GM19372 (cell line): ENCODE data around the gene TCP11.

Experiments used
- ATAC-seq: cut with Tn5 transposase; IDR thresholded peaks from one replicate; pipeline ENCODE4 v1.9.1; 2021; ENCODE audit warnings: mild to moderate bottlenecking, low read depth, moderate library complexity; ENCODE audit not compliant: unreplicated experiment

The TCP11 gene

DNA sequence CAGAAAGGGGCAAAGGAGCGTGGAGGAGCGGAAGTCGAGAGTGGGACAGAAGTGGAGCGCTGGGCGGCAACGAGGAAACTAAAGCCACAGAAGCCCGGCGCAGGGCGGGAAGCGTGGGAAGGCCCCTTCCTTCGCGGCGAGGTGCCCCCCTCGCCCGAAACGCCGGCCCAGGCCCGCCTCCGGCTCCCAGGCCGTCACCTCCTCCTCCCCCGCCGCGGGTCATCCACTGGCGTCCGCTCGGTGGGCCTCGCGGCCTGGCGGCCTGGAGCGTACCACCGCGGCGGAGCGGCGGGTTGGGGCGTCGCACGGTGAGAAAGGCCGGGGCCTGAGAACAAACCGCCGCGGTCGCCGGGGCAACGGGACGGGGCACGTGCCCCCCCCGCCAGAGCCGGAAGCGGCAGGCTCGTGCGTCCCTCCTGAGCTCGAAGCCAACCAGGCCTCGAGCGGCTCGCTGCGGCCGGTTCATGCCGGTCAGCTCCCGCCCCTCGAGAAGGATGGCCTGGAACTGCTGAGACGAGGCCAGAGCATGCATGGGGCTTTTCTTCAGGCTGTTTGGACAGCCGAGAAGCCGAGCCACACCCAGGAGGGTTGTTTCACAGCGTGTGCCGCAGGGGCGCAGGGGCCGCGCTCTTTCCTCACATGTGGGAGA lies at the start of gene TCP11:
TSS of gene TCP11 (minus strand) at position 333 of the 649 bp plus-strand sequence. CDS start 469 bp downstream, outside the sequence.
- no peak for ATAC-seq

DNA sequence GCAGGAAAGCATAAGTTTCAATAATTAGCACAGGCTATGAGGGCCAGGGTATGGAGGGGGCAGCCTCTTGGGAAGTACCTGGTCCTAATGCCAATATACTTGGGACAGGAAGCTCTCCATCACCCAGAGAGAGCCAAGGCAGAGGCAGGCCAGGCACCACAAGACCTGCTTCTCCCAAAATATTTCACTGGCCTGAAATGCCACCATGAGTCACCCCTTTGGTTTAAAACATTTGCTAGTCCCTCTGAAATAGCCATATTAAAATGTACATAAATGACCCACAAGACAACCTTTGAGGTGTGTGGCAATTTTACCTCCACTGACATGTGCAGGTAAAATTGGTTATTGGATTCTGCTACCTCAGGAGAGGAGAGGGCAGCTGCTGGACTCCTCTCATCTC lies 49.2 kb upstream of the TCP11 start:
- no peak for ATAC-seq

DNA sequence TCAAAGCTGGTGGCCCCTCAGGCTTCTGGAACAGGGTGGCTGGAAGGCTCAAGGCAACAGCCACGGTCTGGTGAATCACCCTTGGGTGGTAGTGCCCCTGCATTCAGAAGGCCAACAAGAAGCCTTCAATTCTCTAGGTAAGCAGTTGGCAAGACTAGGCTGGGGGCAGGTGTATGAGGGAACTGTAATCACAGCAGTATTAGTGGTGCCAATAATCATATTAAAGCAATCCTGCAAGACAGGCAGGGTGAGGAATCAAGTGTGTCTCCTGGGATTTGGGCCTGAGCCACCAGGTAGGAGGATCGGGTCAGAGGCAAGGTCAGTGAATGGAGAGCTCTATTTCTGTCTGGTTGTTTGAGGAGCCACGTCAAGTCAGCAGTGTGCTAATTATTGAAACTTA lies 47.7 kb upstream of the TCP11 start:
- no peak for ATAC-seq

DNA sequence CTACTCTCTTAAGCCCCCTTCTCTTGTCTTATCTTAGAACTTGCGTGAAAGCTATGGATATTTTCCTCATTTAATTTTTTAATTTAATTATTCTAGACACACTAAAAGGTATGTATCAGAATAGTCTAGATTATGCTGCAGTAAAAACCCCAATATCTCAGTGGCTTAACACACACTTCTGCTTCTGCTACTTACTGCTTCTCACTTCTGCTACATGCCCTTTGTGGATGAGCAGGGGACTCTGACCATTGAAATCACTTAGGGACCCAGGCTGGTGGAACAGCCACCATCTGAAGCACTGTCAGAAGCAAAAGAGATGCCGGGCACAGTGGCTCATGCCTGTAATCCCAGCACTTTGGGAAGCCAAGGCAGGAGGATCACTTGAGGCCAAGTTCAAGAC lies 45.4 kb upstream of the TCP11 start:
- no peak for ATAC-seq

DNA sequence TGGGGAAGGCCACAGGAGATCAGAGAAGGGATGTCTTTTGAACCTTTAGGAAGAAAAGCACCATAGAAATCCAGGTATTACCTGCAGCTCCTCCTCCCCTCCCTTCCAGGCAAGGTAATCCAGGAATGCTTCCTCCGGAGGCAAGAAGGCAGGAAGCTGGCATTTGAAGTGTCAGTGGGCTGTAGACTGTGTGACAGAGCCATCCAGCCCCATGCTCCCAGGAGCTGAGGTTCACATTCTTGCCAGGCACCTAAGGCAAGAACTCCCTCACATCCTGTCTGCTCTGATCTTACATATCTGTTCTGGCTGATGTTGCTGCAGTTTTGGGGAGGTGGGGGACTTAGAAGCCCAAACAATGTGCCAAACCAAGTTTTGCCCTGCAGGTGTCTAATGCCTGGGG lies 44.8 kb upstream of the TCP11 start:
- ATAC-seq: no peak

DNA sequence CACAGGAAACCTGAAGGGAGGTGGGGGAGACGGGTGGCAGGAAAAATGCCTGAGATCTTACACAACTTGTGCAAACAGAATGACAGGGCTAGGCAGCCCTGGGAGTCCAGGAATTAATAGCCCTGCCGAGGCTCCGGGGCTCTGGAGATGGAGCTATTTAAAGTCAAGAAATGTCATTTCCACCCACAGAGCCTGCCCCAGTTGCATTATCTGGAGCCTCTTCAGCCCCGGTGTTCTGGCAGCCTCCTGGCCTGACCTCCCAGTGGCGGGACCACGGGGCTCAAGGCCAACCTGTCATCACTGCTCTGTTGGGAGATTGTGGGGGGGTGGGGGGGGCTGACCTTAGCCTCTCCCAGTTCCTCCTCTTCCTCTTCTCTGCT lies 44.2 kb upstream of the TCP11 start:
- ATAC-seq: no peak

DNA sequence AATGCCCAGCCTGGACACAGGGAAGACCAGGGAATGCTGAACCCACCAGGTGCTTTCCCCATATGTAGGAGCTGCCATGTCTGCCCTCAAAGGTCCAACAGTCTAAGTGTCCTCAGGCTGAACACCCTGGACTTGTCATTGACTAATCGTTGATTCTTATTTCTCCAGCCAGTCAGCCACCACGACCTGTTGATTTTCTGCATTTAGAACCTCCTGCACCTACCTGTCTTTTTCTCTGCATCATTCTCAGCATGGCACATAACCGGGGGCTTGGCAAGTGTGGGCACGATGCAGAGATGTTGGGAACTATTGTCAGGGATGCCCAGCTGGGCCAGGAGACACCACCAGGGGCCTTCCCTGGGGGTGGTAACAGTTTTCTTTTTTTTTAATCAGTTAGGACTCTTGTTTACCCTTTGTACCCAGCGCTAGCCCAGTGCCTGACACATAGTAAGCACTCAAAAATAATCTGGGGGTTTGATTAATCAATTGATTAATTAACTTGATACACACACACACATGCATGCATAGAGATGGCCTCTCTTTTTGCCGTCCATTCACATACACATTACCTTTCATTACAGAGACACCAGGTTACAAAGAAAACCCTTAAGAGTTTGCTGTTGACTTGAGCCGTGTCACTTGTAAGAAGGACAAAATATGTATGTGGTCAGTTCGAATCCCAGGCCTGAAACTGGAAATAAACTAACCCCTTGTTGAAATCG lies 43.6 kb upstream of the TCP11 start:
- no peak for ATAC-seq

DNA sequence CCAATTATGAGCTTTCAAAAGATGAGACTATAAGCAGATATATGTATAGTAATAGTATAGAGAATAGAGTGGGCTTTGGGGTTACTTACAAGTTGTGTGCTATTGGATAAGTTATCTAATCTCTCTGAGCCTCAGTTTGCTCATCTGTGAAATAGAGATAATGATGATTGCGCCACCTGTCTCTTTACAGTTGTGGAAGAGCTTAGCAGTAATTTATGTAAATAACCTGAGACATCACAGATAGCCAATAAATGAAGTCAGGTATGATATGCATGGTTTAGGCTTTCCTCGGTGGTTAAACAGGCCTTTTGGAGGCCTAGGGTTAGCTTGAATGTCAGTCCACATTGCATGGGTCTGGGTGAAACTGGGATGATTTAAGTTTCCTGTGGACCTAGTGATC lies 42.8 kb upstream of the TCP11 start:
- ATAC-seq: no peak

DNA sequence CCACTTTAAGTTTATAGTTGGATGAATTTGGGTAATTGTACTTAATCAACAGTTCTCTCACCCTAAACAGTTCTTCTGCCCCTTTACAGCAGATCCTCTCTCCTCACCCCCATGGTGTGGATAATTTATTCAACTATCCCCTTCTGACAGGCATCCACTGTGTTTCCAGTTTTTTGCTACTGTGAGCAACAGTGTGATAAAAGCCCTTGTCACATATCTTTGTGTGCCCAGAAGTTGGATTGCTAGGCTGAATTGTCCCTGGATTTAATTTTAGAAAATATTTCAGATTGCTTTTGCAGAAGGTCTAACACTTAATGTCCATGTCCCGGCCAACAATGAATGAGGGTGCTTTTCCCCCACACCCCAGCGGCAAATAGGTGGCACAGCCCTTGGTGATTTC lies 42.1 kb upstream of the TCP11 start:
- ATAC-seq: no peak

DNA sequence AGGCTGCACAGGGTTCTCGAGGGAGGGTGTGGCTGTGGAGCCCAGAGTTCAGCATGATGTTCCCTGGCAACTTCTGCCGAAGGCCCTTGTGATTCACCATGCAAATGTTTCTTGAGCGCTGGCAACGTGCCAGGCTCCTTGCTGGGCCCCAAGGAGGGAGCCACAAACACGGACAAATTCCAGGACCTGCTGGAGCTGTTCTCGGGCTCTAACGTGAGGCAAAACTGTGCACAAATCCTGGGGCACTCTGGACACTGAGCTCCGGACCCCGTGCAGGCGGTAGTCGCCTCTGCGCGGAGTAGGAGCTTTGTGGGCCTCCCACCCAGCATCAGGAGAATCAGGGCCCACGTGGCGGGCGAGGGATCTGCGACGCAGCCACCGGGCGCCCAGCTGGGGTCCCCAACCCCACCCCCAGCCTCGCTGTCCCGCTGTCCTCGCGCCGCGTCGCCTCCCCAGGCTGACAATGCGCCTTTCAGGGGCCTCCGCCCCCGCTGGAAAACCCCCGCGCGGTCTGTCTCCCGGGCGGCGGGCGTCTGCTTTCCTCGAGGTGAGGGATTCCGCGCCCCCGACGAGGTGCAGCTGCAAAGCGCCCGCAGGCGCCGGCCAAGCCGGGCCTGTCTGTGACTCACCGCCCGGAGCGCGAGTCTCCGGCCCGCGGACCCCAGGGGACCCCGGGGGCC lies 40.9 kb upstream of the TCP11 start:
- ATAC-seq: no peak

DNA sequence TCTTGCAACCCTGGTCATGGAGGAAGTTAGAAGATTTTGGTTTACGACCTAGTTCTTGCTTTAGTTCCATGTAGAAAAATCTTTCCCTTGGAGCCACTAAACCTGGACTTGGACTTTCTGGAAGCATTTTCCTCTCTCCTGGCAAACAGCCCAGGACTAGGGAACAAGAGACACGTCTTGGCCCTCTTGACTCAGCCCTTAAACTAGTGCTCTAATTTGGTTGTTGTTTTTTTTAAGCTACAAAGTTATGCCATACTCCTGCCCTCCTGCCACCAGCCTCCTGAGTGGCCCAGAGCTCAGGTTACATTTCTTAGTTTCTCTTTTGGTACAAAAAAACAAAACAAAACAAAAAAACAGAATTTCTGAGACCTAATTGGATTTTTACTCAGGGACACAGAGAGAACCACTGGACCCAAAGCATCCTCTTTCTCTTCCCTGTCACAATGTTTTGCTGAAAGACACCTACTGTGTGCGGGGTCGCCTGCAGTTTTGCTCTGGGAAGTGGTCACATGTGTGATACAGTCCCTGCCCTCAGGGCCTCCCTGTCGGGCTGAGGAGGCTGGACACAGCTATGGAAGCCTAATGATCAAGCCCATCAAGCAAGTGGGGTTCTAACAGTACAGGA lies 40.3 kb upstream of the TCP11 start:
- no peak for ATAC-seq

DNA sequence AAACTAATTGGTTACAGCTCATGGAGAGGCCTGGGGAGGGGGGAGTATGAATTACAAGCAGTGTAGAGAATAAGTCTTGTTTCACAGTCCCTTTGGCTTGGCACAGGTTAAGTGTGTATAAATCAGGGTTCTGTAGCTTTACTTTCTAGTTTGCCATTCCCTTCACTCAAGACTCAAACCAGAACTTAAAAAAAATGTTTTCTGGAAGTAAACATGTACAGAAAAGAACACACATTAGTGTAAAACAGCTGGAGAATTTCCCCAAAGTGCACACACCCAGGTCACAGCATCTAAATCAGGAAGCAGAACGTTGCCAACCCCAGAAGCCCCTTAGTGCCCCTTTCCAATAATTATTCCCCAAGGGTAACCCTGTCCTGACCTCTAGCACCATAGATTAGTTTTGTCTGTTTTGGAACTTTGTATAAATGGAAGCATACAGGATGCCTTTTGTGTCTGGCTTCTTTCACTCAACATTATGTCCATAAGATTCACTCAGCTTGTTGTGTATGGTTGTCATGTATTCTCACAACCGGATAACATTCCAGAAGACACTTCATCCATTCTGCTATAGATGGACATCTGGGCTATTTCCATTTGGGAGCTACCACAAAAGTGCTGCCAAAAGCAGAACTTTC lies 38.9 kb upstream of the TCP11 start:
- no peak for ATAC-seq

DNA sequence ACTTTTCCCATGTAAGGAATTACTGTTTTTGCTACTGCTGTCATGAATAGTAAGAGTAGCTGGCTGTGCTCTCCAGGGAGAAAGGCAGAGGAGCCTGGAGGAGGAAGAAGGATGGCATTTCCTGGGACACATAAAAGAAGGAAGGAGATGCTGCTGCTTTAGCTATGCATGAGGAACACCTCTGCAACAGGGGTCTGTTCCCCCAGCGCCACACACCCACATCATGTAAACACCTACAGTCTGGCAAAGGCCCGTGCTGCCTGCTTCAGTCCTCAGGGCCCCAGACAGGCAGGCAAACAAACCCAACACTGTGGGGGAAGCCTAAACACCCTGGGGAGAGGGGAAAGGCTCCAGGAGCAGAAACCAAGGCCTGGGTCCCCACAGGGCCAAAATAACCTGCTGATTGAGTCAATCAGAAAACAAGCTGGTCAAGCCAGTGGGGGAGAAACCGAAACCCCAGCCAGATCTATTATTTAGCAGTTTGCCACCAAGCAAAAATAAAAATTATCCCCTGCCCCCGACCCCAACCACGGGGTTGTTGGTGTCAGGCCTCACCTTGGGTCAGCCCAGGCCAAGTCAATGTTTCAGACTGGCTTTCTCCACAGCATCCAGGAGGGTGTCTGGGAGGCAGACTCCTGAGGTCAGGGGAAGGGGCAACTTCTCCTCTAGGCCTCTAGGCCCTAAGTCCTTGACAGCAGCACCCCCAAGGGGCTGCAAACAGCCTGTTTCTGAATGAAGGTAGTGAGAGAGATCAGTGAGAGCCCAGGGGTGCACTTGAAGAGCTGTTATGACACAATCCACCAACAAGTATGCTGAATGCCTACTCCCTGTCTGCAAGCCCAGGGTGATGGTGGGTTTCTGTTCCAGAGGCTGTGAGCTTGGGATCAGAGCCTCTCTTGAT lies 38.0 kb upstream of the TCP11 start:
- ATAC-seq: no peak

DNA sequence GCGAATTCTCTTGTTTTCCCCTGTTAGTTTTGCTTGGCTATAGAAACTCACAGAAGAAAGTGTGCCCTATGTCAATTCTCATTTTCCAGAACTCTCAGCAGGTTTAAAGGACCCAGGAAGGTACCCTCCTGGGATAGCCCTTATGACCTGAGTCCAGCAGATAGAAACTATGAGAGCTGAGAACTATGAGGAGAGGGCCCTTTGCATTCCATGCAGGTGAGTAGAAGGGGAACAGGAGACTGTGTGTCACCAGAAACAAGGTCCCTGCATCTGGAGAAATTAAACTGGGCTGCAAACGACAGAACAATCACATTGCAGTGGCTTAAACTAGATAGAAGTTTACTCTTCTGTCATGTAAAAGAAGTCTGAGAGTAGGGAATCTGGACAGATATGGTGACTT lies 36.9 kb upstream of the TCP11 start:
- ATAC-seq: no peak

DNA sequence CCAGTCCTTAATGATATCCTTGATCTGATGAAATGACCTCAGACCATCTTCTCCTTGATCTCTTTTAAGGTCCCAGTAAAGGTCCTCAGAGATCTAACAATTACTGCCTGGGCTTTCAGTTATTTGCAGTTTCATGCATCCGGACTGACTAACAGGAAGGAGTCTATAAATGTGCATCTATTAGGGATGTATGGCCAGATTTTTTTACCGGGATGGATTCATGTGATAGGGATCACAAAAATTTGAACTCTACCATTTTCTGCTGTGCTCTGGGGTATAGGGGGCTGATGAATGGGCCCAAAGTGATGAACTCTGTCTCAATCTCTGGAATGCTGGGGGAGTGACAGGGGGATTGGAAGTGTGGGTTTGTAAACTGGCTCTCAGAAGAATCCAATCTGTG lies 36.5 kb upstream of the TCP11 start:
- ATAC-seq: no peak

DNA sequence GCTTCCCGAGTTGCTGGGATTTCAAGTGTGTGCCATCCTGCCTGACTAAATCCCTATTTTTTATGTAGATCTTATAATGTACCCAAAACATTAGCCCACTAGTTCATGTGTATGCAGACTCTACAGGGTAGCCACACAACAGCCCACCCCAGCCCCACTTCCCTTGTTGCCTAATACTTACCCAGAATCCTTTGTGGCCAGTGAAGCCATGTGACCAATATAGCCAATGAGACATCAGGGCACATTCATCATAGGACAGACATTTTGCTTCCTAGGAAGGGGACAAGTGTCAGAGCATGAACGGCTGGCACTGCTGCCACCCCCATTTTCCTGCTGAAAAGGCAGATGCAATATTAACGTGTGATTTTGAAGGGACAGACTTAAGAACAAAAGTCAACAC lies 36.0 kb upstream of the TCP11 start:
- ATAC-seq: no peak

DNA sequence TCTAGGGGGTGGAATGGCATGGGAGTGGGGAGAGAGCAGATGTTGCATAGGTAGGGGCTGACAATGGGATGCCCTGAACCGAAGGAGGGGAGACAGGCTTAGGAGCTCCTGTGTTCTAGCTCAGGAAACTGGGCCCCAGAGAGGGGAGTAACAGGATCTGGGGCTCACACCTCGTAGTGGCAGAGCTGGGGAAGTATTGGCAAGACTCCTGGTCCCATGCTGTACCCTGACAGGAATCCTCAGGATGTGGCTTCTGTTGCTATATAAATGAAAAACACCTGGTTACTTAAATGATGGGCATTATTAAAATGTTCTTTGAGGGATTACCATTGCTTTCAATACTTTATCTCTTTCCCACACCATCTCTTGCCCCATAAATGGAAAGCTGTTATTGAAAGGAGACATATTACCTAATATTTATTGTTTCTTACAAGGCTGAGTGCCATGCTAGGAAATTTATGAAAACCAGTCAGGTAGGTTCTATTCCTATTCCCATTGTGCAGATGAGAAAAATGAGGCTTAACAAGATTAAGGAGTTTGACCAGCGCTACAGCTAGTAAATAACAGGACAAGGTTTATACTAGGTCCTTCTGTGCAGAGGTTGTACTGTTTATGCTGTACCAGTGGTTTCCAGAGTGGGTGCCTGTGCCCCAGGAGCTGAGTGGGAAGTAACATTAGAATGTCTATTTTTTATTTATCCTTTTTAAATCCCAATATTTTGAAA lies 35.3 kb upstream of the TCP11 start:
- ATAC-seq: no peak

DNA sequence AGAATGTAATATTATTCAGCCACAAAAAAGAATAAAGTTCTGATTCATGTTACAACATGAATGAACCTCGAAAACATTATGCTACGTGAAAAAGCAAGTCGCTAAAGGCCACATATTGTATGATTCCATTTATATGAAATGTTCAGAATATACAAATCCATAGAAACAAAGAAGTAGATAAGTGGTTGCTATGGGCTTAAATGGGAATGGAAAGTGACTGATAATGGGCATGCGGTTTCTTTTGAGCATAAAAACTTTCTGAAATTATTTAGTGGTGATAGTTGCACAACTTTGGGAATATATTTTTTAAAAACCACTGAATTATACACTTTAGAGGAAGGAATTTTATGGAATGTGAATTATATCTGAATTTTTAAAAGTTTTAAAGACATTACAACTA lies 33.4 kb upstream of the TCP11 start:
- ATAC-seq: no peak

DNA sequence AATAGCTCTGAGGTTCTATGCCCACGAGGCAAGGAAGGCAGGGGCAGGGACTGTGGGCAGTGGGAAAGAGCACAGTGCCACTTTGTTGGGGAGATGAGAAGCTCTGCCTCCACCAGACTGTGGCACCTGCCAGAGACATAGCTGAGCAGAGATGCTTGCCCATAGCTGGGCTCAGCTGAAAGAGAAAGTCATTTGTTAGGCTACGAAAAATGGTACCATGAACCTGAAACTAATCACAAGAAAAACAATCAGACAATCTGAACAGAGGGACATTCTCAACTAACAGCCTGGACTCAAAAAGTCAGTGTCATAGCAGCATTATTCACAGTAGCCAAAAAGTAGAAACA lies 32.9 kb upstream of the TCP11 start:
- no peak for ATAC-seq
